ENCODE data around the gene BRCA2.

The BRCA2 gene

GRCh38 chr13:32381539-32381938 lies 66.2 kb downstream of the BRCA2 start:
- peak; percentile 47 for DNase-seq (ENCODE audit: low read depth, low spot score)

- no peak for DNase-seq (ENCODE audit: low read depth, low spot score)
Measured at GRCh38 chr13:32383836-32384618, 68.7 kb downstream of the BRCA2 start.

GRCh38 chr13:32384702-32385101 lies 69.4 kb downstream of the BRCA2 start:
- DNase-seq (ENCODE audit: low read depth, low spot score) = no peak

GRCh38 chr13:32385410-32385809 lies 70.1 kb downstream of the BRCA2 start:
- no peak for DNase-seq (ENCODE audit: low read depth, low spot score)

- DNase-seq (ENCODE audit: low read depth, low spot score) = no peak
Measured at GRCh38 chr13:32390048-32390447, 74.7 kb downstream of the BRCA2 start.

GRCh38 chr13:32390484-32390883 lies 75.2 kb downstream of the BRCA2 start:
- no peak for DNase-seq (ENCODE audit: low read depth, low spot score)

GRCh38 chr13:32391101-32391619 lies 75.9 kb downstream of the BRCA2 start:
- DNase-seq (ENCODE audit: low read depth, low spot score) = peak; percentile 87

GRCh38 chr13:32403108-32403507 lies 87.8 kb downstream of the BRCA2 start:
- DNase-seq (ENCODE audit: low read depth, low spot score) = no peak

- no peak for DNase-seq (ENCODE audit: low read depth, low spot score)
Measured at GRCh38 chr13:32407854-32408253, 92.5 kb downstream of the BRCA2 start.

- no peak for DNase-seq (ENCODE audit: low read depth, low spot score)
Measured at GRCh38 chr13:32408296-32409000, 93.1 kb downstream of the BRCA2 start.

- no peak for DNase-seq (ENCODE audit: low read depth, low spot score)
Measured at GRCh38 chr13:32409001-32409313, 93.6 kb downstream of the BRCA2 start.

GRCh38 chr13:32409561-32410421 lies 94.5 kb downstream of the BRCA2 start:
- peak; percentile 88 for DNase-seq (ENCODE audit: low read depth, low spot score)

GRCh38 chr13:32413284-32413683 lies 98.0 kb downstream of the BRCA2 start:
- no peak for DNase-seq (ENCODE audit: low read depth, low spot score)

GRCh38 chr13:32414580-32414979 lies 99.3 kb downstream of the BRCA2 start:
- DNase-seq (ENCODE audit: low read depth, low spot score) = no peak

GRCh38 chr13:32415019-32415418 lies 99.7 kb downstream of the BRCA2 start:
- peak; percentile 37 for DNase-seq (ENCODE audit: low read depth, low spot score)

GRCh38 chr13:32417995-32418394 lies 102.7 kb downstream of the BRCA2 start:
- DNase-seq (ENCODE audit: low read depth, low spot score) = no peak

- no peak for DNase-seq (ENCODE audit: low read depth, low spot score)
Measured at GRCh38 chr13:32419862-32420261, 104.6 kb downstream of the BRCA2 start.

GRCh38 chr13:32423592-32423991 lies 108.3 kb downstream of the BRCA2 start:
- no peak for DNase-seq (ENCODE audit: low read depth, low spot score)

GRCh38 chr13:32425158-32425557 lies 109.8 kb downstream of the BRCA2 start:
- DNase-seq (ENCODE audit: low read depth, low spot score) = no peak

- DNase-seq (ENCODE audit: low read depth, low spot score) = no peak
Measured at GRCh38 chr13:32426191-32426989, 111.1 kb downstream of the BRCA2 start.

Data from ELF-1 (cell line).